DMS 273 (cell line): ENCODE results near the gene SIRT7.
A peak's percentile ranks its signal among the peaks of the same experiment; 100 is the strongest.
"Not testable (repeated sequence)": the region's sequence is repeated elsewhere in the genome, so short reads cannot be mapped to it uniquely, and the experiment has no call there.

Experiments used
- DNase-seq: peaks from one replicate; lab custom pipeline; 2025; ENCODE audit not compliant: unreplicated experiment; lab: John Stamatoyannopoulos, UW

Gene SIRT7

DNA sequence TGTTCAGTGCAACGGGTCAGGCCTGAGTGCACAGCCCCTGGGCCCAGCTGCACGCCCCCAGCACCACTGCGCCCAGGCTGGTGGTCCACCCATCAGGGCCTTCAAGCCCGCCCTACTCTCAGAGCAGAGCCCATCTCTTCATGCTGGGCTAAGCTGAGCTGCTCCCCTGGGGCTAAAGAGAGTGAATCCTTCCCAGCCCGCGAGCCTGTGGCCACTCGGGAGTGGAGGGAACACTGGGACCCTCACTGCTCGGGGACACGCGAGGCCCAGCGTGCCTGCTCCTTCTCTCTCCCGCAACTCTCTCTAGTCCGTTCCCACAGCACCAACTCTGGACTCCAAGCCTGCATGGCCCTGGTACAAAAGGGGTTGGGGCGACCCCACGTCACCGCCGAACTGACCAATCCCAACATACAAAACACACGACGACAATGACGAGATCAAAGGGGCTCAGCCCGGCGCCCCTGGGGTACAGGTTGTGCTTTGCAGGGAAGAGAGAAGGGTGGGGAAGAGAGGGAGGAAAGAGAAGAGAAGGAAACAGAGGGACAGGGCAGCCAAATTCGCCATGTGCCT, 4.1 kb upstream of the SIRT7 start:
- no peak for DNase-seq

DNA sequence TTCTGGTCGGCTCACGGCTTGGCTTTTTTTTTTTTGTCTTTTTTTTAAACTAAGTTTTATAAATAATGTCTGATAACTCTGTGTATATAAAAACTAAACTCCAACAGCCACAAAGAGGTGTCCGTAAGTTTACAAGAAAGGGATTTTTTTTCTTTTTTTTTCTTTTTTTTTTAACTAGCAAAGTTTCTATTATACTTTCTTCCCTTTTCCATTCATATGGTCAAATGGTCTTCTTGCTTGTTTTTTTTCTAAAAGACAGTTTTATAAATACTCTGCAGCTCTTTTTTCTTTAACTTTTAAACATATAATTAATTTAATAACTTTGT, 3.5 kb upstream of the SIRT7 start:
- DNase-seq, result no peak

DNA sequence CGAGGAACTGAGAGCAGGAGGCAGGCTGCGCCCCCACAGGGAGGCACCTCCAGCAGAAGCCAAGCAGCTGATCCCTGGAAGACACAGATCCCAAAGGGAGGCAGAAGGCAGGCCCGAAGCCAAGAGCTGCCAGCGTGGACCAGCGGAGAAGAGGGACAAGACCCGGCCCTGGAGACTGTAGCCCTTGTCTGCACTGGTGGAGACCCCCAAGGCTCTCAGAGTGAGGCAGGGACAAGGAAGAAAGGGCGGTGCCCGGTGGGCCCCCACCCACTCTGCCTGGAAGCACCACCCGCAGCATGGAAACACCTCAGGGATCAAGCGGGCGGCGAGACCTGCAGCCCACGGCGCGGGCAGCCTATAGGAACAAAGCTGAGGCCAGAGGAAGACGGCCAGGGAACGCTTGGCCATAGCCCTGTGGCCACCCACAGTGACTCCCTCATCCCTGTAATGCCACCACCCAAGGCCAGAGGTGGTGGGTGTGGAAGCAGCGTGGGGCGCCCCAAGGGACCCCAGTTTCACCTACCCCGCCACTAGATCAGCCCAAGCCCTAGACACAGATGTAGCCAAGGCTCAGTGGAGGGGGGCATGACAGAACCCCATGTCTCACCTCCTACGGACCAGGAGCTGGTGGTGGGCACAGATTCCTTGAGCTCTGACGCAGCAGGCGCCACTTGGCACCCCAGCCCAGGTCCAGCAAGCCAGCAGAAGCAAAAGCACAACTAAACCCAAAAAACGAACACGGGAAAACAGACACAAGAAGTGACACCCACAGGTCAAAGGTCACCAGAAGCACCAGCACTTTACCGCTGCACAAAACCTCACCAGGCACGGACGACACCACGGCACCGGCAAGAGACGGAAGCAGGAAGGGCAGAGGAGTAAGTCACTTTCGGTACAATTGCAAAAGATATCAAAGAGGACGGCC, 2.9 kb upstream of the SIRT7 start:
- DNase-seq, result no peak

DNA sequence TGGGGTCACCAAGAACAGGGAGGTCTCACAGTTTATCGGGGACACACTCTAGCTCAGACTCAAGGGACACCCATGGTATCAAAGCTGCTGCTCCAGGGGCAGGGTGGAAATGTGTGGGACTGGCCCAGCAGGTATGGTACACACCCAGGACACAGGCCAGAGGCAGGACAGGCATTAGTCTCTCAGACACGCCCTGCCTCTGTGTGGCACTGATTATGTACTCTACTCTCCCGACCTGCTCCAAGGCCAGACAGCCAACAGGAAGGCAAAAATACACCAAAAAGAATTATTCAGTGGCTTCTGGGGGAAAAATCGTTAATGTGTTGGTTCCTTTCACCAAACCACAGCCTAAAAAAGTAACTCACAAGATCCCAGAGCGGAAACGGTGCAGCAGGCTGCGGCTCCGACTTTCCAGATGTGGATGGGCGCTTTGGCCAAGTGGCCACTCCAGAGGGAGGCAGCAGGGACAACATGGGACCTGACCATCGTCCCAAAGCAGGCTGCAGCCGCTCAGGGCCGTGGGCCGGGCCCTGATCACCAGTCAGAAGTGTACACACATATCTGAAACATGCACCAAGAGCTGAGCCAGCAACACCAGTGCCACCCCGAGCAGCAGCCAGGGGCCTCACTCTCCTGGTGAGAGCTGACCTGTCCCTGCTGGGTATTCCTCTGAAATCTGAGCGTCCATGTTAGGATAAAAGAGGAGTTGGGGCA, 1.0 kb upstream of the SIRT7 start:
- DNase-seq, result no peak

DNA sequence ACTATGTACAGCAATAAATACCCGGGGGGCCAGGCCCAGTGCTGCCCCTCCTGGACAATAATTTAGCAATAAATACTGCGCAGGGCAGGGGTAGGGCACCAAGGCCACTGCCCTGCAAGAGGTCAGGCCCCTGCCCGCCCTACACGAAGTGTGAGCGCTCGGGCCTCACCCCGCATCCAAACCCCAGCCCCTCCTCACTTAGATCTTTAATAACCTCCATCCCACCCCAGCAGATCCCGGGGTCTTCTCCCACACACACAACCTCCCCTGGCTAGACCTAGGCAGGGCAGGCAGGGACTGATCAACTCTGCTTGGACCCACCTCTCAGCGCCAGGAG, 325 bp upstream of the SIRT7 start:
- DNase-seq, result not testable (repeated sequence)

DNA sequence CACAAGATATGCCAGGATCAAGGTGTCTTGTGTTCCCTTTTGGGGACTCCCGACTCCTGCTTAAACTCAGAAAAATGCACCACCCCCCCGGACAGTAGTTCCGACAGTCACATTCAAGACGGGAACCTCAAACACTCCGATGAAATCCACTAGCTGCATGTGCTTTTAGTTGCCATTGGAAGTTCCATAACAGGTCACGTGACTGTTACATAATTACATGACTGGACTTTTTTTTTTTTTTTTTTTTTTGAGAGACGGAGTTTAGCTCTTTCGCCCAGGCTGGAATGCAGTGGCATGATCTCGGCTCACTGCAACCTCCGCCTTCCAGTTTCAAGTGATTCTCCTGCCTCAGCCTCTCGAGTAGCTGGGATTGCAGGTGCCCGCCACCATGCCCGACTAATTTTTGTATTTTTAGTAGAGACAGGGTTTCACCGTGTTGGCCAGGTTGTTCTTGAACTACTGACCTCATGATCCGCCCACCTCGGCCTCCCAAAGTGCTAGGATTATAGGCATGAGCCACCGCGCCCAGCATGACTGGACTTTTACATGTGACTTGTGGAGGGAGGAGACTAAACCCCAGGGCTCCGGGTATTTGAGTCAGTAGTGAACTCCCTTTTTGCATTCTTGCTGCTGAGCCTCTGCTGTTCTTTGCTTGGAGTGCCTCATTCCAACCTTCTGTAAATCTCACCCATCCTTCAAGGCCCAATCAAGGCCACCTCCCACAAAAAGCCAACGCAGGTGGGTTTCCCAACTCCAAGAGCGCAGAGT, 1.6 kb downstream of the SIRT7 start:
- no peak for DNase-seq

DNA sequence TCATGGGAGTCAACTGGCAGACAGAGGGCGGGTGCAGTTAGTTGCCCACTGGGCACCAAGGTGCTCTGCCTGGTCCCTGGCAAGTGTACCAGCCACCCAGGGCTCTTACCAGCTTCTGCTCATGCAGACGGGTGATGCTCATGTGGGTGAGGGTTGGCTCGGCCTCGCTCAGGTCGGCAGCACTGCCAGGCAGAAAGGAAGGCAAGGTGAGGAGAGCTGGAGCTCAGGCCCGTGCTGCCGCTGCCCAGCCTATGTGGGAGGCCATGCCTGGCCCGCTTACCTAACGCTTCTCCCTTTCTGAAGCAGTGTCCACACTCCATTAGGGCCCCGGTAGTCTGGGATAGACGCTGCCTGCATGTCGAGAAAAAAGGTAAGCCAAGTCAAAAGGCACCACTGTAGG, 2.6 kb downstream of the SIRT7 start:
- DNase-seq, result no peak

DNA sequence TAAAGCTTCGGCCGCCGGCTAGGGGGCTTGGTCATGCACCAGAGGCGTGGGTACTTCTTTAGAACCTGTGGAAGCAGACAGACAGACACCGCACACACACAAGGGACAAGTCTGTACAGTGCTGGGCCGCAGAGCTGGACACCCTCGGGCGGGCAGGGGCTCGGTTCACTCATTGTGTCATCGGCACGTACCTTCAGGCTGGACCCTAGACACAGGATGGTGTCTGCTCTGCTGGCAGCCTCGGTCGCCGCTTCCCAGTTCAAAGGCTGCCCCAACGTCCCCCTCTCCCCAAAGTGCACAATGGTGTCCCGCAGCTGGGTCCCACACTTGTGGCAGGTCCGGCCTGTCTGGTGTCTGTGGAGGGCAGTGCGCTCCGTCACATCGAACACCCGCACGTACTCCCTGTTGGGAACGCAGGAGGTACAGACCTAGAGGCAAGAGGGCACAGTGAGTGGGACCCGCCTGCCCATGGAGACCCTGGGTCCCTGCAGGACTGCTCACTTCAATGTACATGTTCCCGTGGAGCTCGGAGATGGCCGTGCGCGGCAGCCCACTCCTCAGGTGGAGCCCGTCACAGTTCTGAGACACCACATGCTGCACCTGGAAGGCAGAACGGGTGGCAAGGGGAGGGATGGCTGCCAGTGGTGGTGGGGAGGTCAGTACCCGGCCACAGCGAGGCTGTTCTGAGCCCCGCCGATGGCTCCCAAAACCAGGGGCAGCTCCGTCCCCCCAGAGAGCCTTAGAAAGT, 3.7 kb downstream of the SIRT7 start:
- DNase-seq, result no peak

DNA sequence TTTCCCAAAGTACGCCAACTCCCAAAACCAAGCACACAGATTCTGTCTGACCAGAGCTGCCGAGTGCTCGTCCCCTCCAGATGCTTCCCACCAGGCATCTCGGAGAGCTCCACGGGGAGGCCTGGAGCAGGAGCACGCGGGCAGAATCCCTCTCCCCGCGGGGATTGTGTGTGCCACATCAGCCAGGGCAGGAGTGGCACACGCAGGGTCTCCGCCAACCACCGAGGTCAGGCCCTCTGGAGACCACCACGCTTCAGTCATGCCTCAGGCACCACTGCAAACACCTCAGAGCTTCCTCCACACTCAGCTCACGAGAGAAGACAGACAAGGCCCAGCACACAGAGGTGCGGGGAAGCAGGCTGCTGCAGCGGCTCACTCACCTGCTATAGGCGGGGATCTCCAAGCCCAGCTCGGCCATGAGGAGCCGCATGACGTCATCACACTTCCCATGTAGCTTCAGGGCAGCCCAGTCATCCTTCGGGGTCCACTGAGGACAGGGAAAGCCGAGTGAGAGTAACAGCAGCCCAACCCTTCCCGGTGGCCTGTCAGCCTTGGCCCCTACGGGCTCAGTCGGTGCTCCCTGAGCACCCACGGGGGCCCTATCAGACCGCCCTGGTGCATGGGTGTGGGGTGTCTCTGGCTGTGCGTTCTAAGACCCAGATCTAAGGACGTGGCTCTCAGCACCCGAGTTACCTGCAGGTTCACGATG, 4.4 kb downstream of the SIRT7 start:
- DNase-seq, result no peak

DNA sequence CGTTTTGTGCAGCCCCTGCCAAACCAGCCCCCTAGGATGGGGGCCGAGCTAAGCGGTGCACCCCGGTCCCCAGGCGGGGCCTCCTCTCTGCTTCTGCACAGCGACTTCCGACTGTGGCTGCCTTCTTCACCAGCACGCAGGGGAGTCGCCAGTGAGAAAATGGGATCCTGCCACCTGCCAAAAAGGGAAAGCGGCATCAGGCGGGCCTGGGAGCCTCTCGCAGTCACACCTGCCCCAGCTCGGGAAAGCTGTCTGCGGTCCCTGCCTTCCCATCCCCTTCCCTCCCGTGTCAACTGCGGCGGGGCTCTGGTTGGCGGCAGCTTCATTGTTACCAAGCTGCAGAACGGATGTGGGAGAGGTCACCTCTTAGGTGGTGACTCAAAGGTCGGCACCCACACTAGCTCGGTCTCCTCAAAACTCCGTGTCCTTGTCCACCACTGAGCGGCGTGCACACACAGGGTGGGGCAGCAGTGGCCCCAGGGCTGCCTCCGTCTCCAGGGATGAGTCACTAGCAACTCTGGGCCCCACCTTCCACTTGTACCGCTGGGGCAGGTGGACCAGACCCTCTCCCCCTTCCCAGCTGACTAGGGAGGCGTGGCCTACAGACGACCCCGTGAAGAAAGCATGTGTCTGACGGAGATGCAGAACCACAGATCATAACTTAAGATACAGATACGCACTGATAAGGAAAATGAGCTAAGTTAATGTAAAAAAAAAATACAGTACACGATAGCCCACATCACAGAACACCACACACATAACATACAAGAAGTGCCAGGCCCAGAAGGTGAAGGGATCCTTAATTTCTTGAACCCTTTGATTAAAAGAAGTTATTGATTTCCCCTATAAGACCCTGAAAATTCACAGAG, 5.3 kb downstream of the SIRT7 start:
- no peak for DNase-seq

DNA sequence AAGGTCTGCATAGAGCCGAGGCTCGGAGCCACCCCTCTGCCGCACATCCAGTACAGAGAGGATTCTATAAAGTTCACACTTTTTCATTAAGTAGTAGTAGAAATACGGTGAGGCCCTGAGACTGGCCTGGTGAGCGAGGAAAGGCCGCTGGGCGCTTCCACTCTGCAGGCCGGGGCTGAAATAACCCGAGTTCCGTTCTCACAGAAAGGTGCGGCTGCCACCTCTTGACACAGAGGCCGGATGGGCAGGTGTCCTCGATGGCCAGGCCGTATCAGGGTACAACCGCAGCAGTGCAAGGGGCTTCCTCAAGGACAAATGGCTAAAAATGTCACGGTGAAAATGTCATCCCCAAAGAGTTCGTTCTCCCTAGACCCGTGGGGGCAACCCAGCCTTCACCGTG, 6.0 kb downstream of the SIRT7 start:
- no peak for DNase-seq

DNA sequence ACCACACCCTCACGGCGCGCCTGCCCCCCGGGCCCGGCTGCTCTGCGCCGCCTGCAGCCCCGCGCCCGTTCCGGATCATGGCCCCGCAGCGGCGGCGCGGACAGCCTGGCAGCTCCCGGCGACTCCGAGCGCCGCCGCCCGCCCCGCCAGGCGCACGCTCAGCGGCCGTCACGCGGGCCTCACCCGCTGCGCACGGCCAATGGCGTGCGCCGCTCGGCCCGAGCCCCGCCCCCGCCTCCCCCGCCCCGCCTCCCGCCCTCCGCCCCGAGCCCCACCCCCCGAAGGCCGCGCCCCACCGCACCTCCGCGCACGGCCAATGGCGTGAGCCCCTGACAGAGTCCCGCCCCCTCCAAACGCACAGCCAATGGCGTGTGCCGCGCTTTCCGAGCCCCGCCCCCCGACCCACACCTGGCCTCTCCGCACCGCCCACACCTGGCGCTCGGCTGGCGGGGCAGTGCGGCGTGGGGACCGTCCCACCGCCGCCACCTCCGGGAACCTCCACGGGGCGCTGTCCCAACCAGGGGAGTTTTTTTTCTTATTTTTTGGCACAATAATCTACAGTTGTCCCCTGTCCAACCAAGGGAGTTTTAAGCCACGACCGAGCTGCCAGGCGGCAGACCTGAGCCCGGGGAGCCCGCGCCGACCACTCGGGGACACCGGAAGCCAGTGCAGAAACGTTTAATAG, 6.6 kb downstream of the SIRT7 start, which contains the start of gene PCYT2:
Gene PCYT2 (minus strand): TSS at position 123 of the 685 bp plus-strand sequence. CDS start 44 bp downstream, at position 79.
- DNase-seq, result peak; percentile 94

DNA sequence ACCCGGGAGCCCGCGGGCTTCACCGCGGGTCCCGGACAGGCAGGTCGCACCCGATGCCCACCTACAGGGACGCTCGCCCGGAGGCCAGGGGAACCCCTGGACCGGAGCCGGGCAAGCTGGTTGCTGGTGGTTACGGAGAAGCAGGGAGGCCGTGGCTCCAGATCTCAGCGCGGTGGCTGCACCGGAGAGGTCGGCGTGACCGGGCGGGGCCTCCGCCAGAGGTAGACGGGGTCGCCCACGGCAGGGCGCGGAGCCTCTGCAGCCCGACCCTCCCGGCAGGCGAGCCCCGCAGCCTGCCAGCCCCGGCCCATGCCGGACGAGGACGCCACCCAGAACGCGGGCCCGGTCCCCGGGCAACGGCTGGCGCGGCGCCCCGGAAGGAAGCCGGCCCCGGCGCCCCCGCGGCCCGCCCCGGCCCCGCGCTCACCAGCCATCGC, 7.1 kb downstream of the SIRT7 start:
- peak; percentile 63 for DNase-seq

DNA sequence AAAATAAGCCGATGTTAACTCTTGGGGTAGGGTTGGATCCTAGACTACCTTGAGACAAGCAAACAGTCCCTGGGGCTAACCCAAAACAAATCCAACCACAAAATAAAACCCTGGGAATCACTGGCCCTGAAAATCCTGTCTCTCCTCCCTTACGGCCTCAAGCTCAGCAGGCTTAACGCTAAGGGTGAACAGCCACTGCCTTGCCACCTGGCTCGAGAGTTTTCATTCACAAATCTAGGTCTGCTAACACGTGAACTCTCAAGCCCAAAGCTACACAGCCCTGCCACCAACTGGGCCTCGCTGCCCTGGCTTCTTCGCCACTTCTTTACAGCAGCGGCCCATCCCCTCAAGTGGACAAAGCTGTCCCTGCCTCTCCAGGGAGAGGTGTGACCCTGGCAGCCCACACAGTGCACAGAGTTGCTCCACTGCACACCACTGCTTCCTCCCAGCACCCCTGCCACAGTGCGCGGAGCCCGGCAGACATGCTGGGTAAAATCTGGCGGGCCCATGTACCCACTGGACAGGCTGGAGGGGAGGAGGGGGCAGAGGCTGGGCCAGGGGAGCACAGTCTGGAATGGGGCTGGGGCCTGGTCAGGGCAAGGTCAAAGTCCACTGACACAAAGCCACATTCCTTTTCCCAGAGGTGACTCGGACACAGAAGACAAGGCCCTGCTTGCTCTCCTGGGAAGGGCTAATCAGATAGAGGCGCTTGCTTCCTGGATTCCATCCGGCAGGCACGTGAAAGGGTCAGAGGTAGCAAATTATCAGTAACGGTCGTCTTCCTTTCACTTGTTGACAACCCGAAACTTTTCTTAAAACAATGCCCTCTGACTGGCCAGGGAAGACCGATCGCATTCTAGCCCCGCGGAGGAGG, 7.8 kb downstream of the SIRT7 start:
- peak; percentile 42 for DNase-seq

DNA sequence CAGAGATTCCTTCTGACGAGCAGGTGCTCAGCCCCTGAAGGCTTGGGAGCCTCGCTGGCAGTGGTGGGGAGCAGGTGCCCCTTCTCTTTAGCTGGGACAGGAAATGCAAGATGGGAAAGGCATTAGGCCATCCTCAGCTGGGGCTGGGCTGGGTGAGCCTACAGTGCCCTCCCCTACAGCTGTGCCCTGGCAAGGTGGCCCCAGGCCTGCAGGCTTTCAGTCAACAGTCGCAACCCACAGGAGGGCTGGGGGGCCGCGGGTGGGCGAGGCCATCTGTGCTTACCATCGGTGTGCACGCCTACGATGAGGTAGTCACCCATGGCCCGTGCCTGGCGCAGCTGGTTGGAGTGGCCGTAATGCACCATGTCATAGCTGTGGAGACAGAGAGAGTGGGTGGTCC, 8.7 kb downstream of the SIRT7 start:
- no peak for DNase-seq

DNA sequence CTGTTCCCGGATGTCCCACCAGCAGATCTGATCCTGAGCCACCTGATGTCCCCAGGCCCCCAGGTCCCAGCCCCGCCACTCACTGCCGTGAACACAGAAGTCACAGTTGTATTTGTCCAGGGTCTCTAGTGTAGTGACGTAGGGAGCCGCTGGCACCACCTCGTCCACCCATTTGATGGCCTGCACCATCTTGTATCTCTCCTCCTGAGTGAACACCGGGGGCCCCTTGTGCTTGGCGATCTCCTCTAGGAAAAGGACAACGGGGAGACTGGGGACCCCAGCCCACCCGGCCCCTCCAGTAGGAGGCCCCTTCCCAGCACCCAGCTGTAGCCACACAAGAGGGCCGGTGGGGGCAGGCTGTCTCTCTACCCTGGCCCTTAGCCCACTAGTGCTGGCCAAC, 9.2 kb downstream of the SIRT7 start:
- DNase-seq, result no peak
